GM21447 (cell line): ENCODE results near the gene OR6C68.
A peak's percentile ranks its signal among the peaks of the same experiment; 100 is the strongest.
"Not testable (repeated sequence)": the region's sequence is repeated elsewhere in the genome, so short reads cannot be mapped to it uniquely, and the experiment has no call there.

Experiments
- ATAC-seq: cut with Tn5 transposase; IDR thresholded peaks from one replicate; pipeline ENCODE4 v1.9.1; 2021; ENCODE audit not compliant: unreplicated experiment

The OR6C68 gene

DNA sequence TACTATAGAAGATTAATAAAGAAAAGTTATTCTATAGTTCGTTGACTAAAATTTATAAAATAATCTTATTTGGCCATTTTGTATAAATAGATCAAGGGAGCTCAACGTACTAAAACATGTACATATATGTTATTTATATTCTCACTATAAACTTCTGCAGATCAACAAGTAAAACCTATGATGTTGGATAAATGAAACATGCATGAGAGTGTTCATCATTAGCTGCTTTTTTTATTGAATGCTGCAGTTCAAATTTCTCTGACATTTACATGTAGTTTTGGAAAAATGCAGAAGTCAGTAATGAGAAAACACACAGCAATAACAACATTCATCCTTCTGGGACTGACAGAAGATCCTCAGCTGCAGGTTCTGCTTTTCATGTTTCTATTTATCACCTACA is at the start of gene OR6C68:
TSS of gene OR6C68 (plus strand) at position 301 of the 400 bp plus-strand sequence. CDS start at position 301, 0 bp downstream.
- no peak for ATAC-seq

DNA sequence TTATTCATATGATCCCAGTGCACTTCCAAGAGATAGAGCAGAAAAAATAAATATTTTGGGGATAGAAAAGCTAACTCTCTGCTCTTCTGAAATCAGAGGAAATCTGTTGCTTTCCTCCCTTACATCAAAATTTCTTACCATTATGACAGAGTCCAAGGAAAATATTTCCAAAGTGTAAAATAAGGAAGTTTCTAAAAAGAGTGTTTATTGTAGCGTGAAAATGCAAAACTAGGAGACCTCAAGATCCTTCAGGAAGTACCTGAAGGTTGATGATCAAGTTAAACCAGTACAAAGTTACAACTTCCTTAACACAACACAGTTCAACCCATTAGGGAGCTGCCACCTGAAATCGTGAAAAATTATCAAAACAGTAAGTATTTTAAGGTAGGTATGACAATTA is 48.4 kb upstream of the OR6C68 start, which contains the start of gene OR6C2:
TSS of gene OR6C2 (plus strand) at position 301 of the 400 bp plus-strand sequence. CDS start 8,138 bp downstream, outside the sequence.
- ATAC-seq: no peak

DNA sequence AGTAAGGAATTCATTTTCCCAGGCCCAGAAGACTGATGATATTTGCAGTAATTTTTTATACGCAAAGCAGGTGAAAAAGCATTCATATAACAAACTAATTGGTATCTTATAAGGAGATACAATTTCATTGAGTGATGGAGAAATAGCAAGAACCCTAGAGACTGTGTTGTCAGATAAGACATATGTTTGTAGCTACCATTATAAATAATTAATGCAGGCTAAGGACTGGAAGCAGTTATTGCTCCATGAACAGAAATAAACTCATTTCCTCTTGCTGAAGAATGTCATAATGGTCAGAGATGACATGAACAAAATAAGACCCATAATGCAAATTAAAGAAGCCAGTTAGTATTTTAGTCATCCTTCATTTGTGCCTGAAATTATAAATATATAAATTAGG is 46.8 kb upstream of the OR6C68 start:
- ATAC-seq: no peak

DNA sequence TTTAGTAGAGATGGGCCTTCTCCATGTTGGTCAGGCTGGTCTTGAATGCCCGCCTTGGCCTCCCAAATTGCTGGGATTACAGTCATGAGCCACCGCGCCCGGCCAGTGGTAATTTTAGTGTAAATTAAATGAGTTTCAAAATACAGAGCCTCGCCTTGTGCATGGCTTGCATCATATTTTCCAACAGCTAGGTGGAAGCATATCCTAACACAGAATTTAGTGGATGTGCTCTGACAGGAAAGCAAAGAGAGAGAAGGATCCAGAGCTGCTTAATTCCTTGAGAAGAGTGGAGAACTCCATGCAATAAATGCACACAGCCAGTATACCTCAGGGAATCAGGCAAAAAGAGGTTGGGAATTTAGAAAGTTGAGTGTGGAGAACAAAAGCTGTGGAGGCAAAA is 45.9 kb upstream of the OR6C68 start:
- ATAC-seq: no peak

DNA sequence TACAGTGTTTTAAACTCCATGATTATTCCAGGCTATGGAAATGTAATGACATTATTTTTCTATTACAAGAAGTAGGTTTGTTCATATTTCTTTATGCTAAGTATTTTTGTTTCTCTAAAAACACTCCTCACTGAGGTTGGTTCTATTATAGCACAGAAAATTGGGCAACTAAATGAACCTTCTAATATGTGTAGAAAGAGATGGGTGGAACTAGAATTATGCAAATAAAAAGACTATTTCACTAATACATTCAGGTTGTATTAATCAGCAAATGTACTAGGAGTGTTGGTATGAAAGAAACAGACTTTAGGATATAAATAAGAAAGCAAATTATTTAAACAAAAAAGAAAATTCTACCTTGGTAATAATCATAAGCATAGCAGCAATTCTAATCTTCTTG is 43.4 kb upstream of the OR6C68 start:
- ATAC-seq: no peak

DNA sequence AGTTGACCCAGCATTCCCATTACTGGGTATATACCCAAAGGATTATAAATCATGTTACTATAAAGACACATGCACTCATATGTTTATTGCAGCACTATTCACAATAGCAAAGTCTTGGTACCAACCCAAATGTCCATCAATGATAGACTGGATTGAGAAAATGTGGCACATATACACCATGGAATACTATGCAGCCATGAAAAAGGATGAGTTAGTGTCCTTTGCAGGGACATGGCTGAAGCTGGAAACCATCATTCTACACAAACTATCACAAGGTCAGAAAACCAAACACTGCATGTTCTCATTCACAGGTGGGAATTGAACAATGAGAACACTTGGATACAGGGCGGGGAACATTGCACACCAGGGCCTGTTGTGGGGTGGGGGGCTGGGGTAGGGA is 27.3 kb upstream of the OR6C68 start:
- not testable (repeated sequence) for ATAC-seq

DNA sequence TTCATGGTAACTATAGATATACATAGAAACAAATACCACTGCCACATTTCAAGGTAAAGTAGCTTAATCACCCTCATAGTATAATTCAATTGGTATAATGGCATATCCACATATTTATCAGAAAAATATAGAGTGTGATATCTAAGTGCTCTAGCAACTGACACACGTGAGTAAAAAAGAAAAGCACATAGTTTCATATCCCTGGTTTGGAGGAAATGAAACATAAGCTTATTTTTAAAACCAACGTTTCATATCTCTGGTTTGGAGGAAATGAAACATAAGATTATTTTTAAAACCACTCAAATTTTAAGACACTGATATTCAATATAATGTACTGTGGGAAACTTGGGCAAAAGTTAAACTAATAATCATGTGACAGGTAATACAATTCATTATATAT is 24.3 kb upstream of the OR6C68 start:
- peak; percentile 73 for ATAC-seq

DNA sequence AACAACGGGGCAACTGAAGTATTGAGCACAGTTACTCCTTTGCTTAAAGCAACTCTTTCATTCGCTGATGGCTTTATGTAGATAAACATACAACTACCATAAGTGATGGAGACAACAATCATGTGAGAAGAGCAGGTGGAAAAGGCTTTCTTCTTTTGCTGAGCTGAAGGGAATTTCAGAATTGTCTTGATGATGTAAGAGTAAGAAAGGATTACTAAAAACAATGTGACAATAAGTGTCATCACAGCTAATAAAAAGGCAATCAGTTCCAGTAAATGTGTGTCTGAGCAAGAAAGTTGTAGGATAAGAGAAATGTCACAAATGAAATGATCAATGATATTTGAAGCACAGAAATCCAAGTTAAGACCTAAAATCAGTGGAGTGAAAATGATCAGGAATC is 22.9 kb upstream of the OR6C68 start:
- no peak for ATAC-seq

DNA sequence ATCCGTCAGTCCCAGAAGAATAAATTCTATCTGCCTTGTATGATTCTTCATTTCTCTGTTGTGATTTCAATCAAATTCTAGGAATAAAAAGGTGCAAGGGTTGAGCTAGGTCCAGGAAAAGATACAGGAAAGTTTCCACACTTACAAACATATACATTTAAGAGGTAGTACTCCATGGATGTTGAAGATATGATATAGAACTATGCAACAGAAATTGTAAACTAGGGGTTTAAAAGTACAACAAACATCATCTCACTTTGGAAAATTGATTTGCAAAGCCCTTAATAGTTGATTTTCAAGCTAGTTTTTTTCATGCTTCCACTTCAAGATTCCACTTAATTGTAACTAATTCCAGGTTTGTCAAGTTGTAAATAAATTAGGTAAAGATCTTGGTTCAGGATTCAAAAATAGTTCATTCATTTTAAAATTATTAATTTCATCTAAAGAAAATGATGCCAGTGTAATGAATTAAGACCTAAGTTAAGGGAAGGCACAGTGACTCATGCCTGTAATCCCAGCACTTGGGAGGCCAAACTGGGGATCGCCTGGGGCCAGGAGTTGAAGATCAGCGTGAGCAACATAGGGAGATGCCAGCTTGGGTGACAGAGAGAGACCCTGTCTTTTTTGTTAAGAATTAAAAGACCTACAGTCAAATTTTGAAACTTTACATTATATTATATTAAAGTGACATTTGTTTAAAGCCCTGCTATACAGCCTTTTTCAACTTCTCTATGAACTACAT is 21.9 kb upstream of the OR6C68 start, which contains the start of gene OR6C70:
TSS of gene OR6C70 (minus strand) at position 51 of the 742 bp plus-strand sequence. CDS start at position 51, 0 bp downstream.
- no peak for ATAC-seq

DNA sequence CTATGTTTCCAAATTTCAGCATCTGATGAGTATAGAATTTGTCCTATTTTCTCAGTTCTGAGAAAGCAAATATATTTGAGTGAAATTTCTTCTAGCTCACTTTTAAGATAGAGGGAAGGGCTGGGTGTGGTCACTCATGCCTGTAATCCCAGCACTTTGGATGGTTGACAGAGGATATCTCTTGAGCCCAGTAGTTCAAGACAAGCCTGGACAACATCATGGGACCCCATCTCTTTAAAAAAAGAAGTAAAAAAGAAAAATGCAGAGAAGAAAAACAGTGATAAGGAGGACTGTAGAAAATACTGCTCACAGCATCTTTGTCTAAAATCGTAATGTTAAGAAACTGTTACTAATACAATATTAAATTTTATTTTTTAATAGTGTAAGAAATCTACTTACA is 19.9 kb upstream of the OR6C68 start:
- ATAC-seq: no peak

DNA sequence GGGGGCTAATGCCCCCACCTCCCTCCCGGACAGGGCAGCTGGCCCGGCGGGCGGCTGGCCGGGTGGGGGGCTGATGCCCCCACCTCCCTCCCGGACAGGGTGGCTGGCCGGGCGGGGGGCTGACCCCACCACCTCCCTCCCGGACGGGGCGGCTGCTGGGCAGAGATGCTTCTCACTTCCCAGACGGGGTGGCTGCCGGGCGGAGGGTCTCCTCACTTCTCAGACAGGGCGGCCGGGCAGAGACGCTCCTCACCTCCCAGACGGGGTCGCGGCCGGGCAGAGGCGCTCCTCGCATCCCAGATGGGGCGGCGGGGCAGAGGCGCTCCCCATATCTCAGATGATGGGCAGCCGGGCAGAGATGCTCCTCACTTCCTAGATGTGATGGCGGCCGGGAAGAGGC is 13.0 kb upstream of the OR6C68 start:
- ATAC-seq: not testable (repeated sequence)

DNA sequence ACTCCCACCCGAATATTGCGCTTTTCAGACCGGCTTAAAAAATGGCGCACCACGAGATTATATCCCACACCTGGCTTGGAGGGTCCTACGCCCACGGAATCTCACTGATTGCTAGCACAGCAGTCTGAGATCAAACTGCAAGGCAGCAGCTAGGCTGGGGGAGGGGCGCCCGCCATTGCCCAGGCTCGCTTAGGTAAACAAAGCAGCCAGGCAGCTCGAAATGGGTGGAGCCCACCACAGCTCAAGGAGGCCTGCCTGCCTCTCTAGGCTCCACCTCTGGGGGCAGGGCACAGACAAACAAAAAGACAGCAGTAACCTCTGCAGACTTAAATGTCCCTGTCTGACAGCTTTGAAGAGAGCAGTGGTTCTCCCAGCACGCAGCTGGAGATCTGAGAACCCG is 7.9 kb upstream of the OR6C68 start:
- not testable (repeated sequence) for ATAC-seq

DNA sequence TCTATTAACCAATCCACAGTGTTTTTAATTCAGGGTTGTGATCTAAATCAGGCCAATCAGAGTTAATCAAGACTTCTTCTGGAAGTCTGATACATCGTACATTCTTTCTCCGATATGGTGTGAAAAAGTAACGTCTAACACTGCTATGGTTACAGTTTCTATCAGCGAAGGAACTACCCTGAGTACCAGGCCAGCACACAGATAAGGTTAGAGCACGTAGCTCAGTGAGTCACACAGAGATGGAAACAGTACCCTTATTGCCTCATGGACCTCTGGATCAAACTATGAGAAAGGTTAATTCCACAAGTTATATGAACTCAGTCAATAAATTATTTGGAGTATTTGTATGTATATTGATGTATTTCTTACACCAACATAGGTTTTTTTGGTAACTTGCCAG is 3.3 kb downstream of the OR6C68 start:
- ATAC-seq: no peak

DNA sequence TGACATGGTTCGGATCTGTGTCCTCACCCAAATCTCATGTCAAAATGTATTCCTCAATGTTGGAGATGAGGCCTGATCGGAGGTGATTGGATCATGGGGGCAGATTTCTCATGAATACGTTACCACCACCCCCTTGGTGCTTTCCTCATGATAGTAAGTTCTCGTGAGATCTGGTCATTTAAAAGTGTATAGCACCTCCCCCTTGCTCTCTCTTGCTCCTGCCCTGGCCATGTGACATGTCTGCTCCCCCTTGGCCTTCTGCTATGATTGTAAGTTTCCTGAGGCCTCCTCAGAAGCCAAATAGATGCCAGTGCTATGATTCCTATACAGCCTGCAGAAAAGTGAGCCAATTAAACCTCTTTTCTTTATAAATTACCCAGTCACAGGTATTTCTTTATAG is 7.1 kb downstream of the OR6C68 start:
- ATAC-seq: no peak

DNA sequence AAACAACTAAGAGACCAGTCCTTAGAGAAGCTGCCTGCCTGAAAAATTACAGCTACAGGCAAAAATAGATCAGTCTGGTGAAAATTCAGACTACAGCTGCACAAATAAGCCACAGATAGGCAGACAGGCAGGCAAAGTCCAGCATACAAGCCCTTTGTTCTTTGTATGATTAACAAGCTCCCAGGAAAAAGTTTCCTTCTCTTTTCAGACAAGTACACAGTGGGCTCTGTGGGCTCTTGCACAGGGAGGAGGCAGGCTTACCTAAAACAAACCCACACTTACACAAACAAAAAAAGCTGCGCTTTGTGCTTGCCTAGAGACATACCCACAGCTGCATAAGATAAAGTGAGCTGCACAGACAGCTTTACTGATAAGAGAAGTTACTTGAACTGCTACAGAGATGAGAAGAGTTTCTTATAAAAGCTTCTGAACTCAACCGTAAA is 7.7 kb downstream of the OR6C68 start:
- no peak for ATAC-seq

DNA sequence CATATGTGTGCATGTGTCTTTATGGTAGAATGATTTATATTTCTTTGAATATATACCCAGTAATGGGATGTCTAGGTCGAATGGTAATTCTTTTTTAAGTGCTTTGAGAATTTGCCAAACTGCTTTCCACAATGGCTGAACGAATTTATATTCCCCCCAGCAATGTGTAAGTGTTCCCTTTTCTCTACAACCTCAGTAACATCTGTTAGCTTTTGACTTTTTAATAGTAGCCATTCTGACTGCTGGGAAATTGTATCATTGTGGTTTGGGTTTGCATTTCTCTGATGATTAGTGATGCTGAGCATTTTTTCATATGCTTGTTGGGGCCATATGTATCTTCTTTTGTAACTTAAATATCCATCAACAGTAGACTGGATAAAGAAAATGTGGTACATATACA is 9.4 kb downstream of the OR6C68 start:
- no peak for ATAC-seq

DNA sequence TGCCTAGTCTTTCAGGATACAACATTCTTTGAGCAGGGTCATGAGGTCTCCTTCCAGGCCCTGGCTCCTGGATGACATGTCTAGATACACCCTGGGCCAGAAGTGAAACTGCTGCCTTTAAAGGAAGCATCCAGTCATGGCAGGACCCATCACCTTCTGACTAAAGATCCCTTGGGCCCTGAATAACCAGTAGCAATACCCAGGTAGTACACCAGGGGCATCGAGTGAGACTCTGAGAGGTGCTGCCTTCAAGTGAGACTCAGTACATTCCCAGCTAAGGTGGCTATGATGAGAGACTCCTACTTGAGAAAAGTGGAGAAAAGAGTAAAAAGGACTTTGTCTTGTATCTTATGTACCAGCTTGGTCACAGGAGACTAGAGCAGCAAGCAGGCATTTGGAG is 23.5 kb downstream of the OR6C68 start:
- ATAC-seq: no peak

DNA sequence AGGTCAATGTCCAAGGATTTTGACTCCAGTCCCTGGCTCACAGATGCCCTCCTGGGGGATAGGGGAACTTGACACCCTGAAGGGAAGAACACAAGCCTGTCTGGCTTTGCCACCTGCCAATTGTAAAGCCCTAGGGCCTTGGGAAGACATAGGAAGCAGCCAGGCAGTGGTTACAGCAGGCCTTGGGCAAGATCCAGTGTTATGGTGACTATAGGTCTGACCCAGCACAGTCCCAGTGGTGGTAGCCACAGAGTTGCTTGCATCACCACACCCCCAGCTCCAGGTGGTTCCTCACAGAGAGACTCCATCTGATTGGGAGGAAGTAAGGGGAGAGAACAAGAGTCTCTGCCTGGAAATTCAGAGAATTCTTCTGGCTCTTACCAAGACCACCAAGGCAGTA is 24.2 kb downstream of the OR6C68 start:
- ATAC-seq: no peak
